ENCODE measurements around the gene CHCHD6. TPM values are rescaled to one million over a fixed set of nuclear protein-coding genes. Genes with fewer than 3 reads are reported as not detected.

The CHCHD6 gene
- total RNA-seq, 1 donor from 2014 or later = 31.0 TPM

- no peak for TF ChIP-seq CTCF (IDR thresholded peaks at IDR 0.05; ENCODE audit: unreplicated experiment)
- Mint-ChIP-seq H3K27me3 (ENCODE audit: low read depth) (peaks cover 12% of the 10 kb centered on the region), H3K4me3 (no peak overlapping the region), H3K27ac (no peak overlapping the region), H3K9me3 (peaks cover 19% of the 10 kb centered on the region), H3K4me1 (no peaks in the 10 kb centered on the region), H3K36me3 (peaks cover 26% of the 10 kb centered on the region)
- DNase-seq (ENCODE audit: low spot score in 2 of 2, unreplicated experiment in 2 of 2) = no peak
These were observed 212.5 kb downstream of the CHCHD6 start for GRCh38 chr3:126916546-126916945.

- H3K27ac Mint-ChIP-seq = no peak overlapping the region
- H3K4me3 Mint-ChIP-seq = no peak overlapping the region
- TF ChIP-seq CTCF (IDR thresholded peaks at IDR 0.05; ENCODE audit: unreplicated experiment) = no peak
- peaks cover 19% of the 10 kb centered on the region for H3K9me3 Mint-ChIP-seq
- no peak for DNase-seq (ENCODE audit: low spot score in 2 of 2, unreplicated experiment in 2 of 2)
- peaks cover 15% of the 10 kb centered on the region for H3K27me3 Mint-ChIP-seq (ENCODE audit: low read depth)
- peaks cover 26% of the 10 kb centered on the region for H3K36me3 Mint-ChIP-seq
- no peaks in the 10 kb centered on the region for H3K4me1 Mint-ChIP-seq
These were observed 213.3 kb downstream of the CHCHD6 start for GRCh38 chr3:126917232-126917804.

- Mint-ChIP-seq H3K27me3 (ENCODE audit: low read depth) (peaks cover 26% of the 10 kb centered on the region), H3K9me3 (peaks cover 19% of the 10 kb centered on the region), H3K27ac (no peak overlapping the region), H3K4me3 (no peak overlapping the region), H3K4me1 (no peaks in the 10 kb centered on the region), H3K36me3 (peaks cover 26% of the 10 kb centered on the region)
- no peak for TF ChIP-seq CTCF (IDR thresholded peaks at IDR 0.05; ENCODE audit: unreplicated experiment)
- no peak for DNase-seq (ENCODE audit: low spot score in 2 of 2, unreplicated experiment in 2 of 2)
These were observed 214.3 kb downstream of the CHCHD6 start for GRCh38 chr3:126918355-126918821.

GRCh38 chr3:126921085-126921824, 217.2 kb downstream of the CHCHD6 start:
- no peak for DNase-seq (ENCODE audit: low spot score in 2 of 2, unreplicated experiment in 2 of 2)
- Mint-ChIP-seq H3K27ac (no peak overlapping the region), H3K4me3 (no peak overlapping the region), H3K9me3 (peaks cover 19% of the 10 kb centered on the region), H3K4me1 (no peaks in the 10 kb centered on the region), H3K36me3 (peaks cover 18% of the 10 kb centered on the region), H3K27me3 (ENCODE audit: low read depth) (peaks cover 55% of the 10 kb centered on the region)
- TF ChIP-seq CTCF (IDR thresholded peaks at IDR 0.05; ENCODE audit: unreplicated experiment) = no peak

- peaks cover 19% of the 10 kb centered on the region for H3K9me3 Mint-ChIP-seq
- no peaks in the 10 kb centered on the region for H3K4me1 Mint-ChIP-seq
- H3K36me3 Mint-ChIP-seq = peaks cover 23% of the 10 kb centered on the region
- TF ChIP-seq CTCF (IDR thresholded peaks at IDR 0.05; ENCODE audit: unreplicated experiment) = no peak
- peaks cover 67% of the 10 kb centered on the region for H3K27me3 Mint-ChIP-seq (ENCODE audit: low read depth)
- DNase-seq (ENCODE audit: low spot score in 2 of 2, unreplicated experiment in 2 of 2) = no peak
- H3K27ac Mint-ChIP-seq = no peak overlapping the region
- H3K4me3 Mint-ChIP-seq = no peak overlapping the region
These were observed 218.4 kb downstream of the CHCHD6 start for GRCh38 chr3:126922466-126922865.
